Upper lobe of right lung (tissue), 1 donor: ENCODE results near the gene AK9. TPM values are rescaled to one million over a fixed set of nuclear protein-coding genes. Genes with fewer than 3 reads are reported as not detected.

Experiments
- ATAC-seq: fragments of 200-7000 bp; cut with Tn5 transposase; one replicate; pipeline ENCODE4 v1.9.1; 2020; ENCODE audit warnings: mild to moderate bottlenecking, moderate library complexity
- DNase-seq: peaks from one replicate; pipeline ENCODE4 v3.0.0-alpha.2; 2020
- H3K27ac ChIP-seq: fragments of 200-600 bp; one replicate; pipeline ENCODE4 v1.8.0; 2022
- H3K27me3 ChIP-seq: fragments of 200-600 bp; one replicate; pipeline ENCODE4 v1.8.0; 2022; ENCODE audit warnings: mild to moderate bottlenecking
- H3K36me3 ChIP-seq: fragments of 200-600 bp; one replicate; pipeline ENCODE4 v1.8.0; 2022
- H3K4me1 ChIP-seq: fragments of 200-600 bp; one replicate; pipeline ENCODE4 v1.8.0; 2022
- H3K4me3 ChIP-seq: fragments of 200-600 bp; one replicate; pipeline ENCODE4 v1.8.0; 2022; ENCODE audit warnings: mild to moderate bottlenecking
- H3K9me3 ChIP-seq: fragments of 200-600 bp; one replicate; pipeline ENCODE4 v1.8.0; 2022
- CTCF ChIP-seq: fragments of 200-600 bp; IDR thresholded peaks from one replicate; pipeline ENCODE4 v1.8.0; 2022; ENCODE audit warnings: antibody characterized with exemption
- intact Hi-C: fragments of 100-400 bp; cut with DNase I; formaldehyde crosslinking; loops from one replicate; pipeline ENCODE4 v1.11.0; 2022
- total RNA-seq: library from RNA; stranded (reverse); fragmentation: NEBNext Ultra II Directional; extraction: Animal tissue kit (Norgen Biotek cat#: 25700); gene quantifications from one replicate; pipeline ENCODE4 v1.2.1, GENCODE V29; 2021
- donor health status: DM: no; HTN: yes; CAD: no; lungs with severe emphysema.

AK9 gene
- total RNA-seq, 1 donor from 2014 or later: 8.8 TPM

DNA sequence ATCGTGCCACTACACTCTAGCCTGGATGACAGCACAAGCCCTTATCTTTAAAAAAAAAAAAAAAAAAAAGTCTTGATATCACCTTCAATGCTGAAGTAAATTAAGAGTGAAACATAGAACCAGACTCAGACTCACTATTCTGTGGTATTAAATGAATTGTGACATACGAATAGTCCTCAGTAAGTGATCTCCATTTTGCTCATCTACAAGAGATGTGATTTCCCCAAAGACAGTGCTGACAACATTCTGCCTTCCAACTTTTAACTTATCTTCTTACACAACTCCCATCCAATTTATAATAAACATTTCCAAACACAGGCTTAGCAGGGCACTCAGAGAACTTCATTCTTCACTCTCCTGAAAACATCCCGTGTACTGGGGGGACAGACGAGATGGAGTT lies 216.0 kb downstream of the AK9 start:
- no peak for ATAC-seq
- Histone ChIP-seq H3K27ac (no peak overlapping the region), H3K9me3 (no peaks in the 10 kb centered on the region), H3K36me3 (peaks cover 78% of the 10 kb centered on the region), H3K4me1 (peaks cover 20% of the 10 kb centered on the region), H3K4me3 (no peak overlapping the region), H3K27me3 (no peaks in the 10 kb centered on the region)
- intact Hi-C loops: no loop called here
- DNase-seq: no peak
- TF ChIP-seq CTCF: no peak

GRCh38 chr6:109473120-109473519 lies 217.9 kb downstream of the AK9 start:
- Histone ChIP-seq H3K27ac (no peak overlapping the region), H3K9me3 (no peaks in the 10 kb centered on the region), H3K27me3 (no peaks in the 10 kb centered on the region), H3K4me1 (peaks cover 7% of the 10 kb centered on the region), H3K36me3 (peaks cover 91% of the 10 kb centered on the region), H3K4me3 (no peak overlapping the region)
- no peak for ATAC-seq
- no peak for TF ChIP-seq CTCF
- no peak for DNase-seq
- intact Hi-C loops: no loop called here

- no peak for TF ChIP-seq CTCF
- H3K4me1 ChIP-seq: no peaks in the 10 kb centered on the region
- intact Hi-C loops: no loop called here
- ATAC-seq (no peak), DNase-seq (no peak)
- H3K4me3 ChIP-seq: no peak overlapping the region
- H3K27ac ChIP-seq: no peak overlapping the region
- H3K36me3 ChIP-seq: peaks cover 93% of the 10 kb centered on the region
- H3K27me3 ChIP-seq: no peaks in the 10 kb centered on the region
- H3K9me3 ChIP-seq: no peaks in the 10 kb centered on the region
Measured at GRCh38 chr6:109472132-109472995, 218.6 kb downstream of the AK9 start.

DNA sequence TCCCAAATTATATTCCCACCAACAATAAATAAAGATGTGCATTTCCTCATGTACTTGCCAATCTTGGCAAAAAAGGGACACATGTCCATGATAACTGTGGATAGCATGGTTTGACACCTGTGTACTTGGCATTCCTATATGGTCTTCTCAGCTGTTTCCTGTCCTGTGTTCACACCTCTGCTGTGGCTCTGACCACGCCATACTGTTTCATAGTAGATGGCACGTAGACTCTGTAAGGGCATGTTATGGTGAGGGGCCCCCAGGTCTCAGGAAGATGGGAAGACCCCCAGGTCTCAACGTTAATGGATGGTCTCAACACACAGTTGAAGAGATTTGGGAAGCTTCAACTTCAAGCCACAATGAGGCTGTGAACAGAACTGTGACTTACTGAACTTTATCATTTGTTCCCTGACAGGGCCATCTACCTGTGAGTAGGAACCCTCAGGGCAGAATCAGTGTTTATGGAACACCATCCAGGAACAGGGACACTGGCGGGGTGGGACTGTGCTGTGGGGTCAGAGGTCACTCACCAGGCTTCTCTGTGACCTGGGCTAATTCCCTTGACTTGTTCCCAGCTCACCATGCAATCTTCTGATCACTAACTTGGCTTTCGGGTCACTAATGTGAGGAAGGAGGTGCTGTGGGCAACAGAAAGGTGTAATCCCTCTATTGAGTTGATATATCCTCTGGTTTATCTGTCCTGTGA lies 219.7 kb downstream of the AK9 start:
- Histone ChIP-seq H3K4me3 (no peak overlapping the region), H3K27ac (no peak overlapping the region), H3K4me1 (no peaks in the 10 kb centered on the region), H3K27me3 (no peaks in the 10 kb centered on the region), H3K36me3 (peaks cover 99% of the 10 kb centered on the region), H3K9me3 (no peaks in the 10 kb centered on the region)
- intact Hi-C loops: no loop called here
- ATAC-seq (no peak), DNase-seq (no peak)
- no peak for TF ChIP-seq CTCF

DNA sequence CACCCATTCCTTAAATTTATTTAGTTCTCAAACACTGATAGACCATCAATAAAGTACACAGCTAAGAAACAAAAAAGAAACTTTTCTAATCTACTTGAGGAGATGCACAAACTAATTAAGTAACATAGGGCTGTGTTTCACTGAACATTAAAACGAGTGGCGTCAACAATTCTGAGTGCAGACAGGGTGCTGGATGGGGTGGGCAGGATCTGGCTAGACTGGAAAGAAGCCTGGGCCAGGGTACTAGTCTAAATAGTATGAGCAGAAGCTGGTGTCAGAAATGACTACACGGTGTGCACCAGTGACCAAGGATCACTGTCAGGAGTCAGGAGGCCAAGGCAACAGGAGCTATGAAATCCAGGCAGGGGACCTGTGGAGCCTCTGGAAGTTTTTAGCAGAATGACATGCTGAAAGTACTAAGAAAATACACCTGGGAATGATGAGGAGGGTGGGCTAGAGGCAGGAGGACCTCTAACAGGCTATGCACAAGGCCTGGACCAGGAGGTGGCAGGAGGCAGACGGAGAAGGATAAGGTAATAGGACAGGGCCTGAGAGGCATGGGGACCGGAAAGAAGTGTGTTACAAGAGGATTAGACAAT lies 221.3 kb downstream of the AK9 start:
- Histone ChIP-seq H3K36me3 (peaks cover 99% of the 10 kb centered on the region), H3K27ac (no peak overlapping the region), H3K27me3 (no peaks in the 10 kb centered on the region), H3K4me1 (no peaks in the 10 kb centered on the region), H3K4me3 (no peak overlapping the region), H3K9me3 (no peaks in the 10 kb centered on the region)
- no peak for ATAC-seq
- no peak for TF ChIP-seq CTCF
- DNase-seq: no peak
- intact Hi-C loops: no loop called here
